A549 treated with AZD2906 at 1 μM for 4 hours (cell line): ENCODE data around the gene ACBD6. TPM values are rescaled to one million over a fixed set of nuclear protein-coding genes. Genes with fewer than 3 reads are reported as not detected.

ENCODE experiments used
- total RNA-seq: library from RNA; stranded (reverse); fragments of 200-300 nt; extraction: Qiagen RNA extraction; gene quantifications from 5 replicates; pipeline ENCODE4 v1.2.3, GENCODE V29; 2022

ACBD6 gene, protein sequence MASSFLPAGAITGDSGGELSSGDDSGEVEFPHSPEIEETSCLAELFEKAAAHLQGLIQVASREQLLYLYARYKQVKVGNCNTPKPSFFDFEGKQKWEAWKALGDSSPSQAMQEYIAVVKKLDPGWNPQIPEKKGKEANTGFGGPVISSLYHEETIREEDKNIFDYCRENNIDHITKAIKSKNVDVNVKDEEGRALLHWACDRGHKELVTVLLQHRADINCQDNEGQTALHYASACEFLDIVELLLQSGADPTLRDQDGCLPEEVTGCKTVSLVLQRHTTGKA
- total RNA-seq, result 52.9 to 56.8 TPM (median 54.9 TPM) in 5 replicates

GRCh38 chr1:180502361-180503279 is at the start of gene ACBD6:
Gene ACBD6 (minus strand): TSS chr1:180502577. CDS start chr1:180502266, 311 bp downstream.

Other genes with a start within 250 kb of the ACBD6 start
- gene OVAAL, start 56.4 kb upstream of the ACBD6 start, total RNA-seq, result 0.08 to 0.17 TPM (median 0.14 TPM) in 4 of 5 replicates, not detected in the other
- gene XPR1, start 129.4 kb upstream of the ACBD6 start, total RNA-seq, result 18.9 to 35.7 TPM (median 26.7 TPM) in 5 replicates